HG02885 (cell line): ENCODE measurements around the gene ITGA7.
"Not testable (repeated sequence)": the region's sequence is repeated elsewhere in the genome, so short reads cannot be mapped to it uniquely, and the experiment has no call there.

Source experiments
- ATAC-seq: cut with Tn5 transposase; IDR thresholded peaks from one replicate; pipeline ENCODE4 v1.9.1; 2021; ENCODE audit warnings: mild to moderate bottlenecking; ENCODE audit not compliant: unreplicated experiment, poor library complexity

ITGA7 gene

GRCh38 chr12:55652352-55652751 is 55.4 kb downstream of the ITGA7 start:
- ATAC-seq, result no peak

GRCh38 chr12:55651299-55651683 is 56.4 kb downstream of the ITGA7 start:
- ATAC-seq, result no peak

GRCh38 chr12:55650620-55651298 is 56.9 kb downstream of the ITGA7 start:
- not testable (repeated sequence) for ATAC-seq

GRCh38 chr12:55647027-55647426 is 60.7 kb downstream of the ITGA7 start:
- ATAC-seq, result no peak

GRCh38 chr12:55644591-55644990 is 63.1 kb downstream of the ITGA7 start:
- ATAC-seq, result no peak

GRCh38 chr12:55642669-55643068 is 65.0 kb downstream of the ITGA7 start:
- ATAC-seq, result peak; percentile 29

- ATAC-seq, result peak; percentile 28
Measured at GRCh38 chr12:55642267-55642666, 65.4 kb downstream of the ITGA7 start.

- no peak for ATAC-seq
Measured at GRCh38 chr12:55641595-55641994, 66.1 kb downstream of the ITGA7 start.

- no peak for ATAC-seq
Measured at GRCh38 chr12:55637467-55637866, 70.2 kb downstream of the ITGA7 start.

GRCh38 chr12:55636853-55637252 is 70.9 kb downstream of the ITGA7 start, which contains the start of gene OR10P1:
Gene OR10P1 (plus strand): TSS chr12:55636892. CDS start chr12:55636892, 0 bp downstream.
- ATAC-seq, result no peak

GRCh38 chr12:55636116-55636655 is 71.5 kb downstream of the ITGA7 start:
- ATAC-seq, result no peak
